ENCODE measurements around the gene SSBP4.

DNA sequence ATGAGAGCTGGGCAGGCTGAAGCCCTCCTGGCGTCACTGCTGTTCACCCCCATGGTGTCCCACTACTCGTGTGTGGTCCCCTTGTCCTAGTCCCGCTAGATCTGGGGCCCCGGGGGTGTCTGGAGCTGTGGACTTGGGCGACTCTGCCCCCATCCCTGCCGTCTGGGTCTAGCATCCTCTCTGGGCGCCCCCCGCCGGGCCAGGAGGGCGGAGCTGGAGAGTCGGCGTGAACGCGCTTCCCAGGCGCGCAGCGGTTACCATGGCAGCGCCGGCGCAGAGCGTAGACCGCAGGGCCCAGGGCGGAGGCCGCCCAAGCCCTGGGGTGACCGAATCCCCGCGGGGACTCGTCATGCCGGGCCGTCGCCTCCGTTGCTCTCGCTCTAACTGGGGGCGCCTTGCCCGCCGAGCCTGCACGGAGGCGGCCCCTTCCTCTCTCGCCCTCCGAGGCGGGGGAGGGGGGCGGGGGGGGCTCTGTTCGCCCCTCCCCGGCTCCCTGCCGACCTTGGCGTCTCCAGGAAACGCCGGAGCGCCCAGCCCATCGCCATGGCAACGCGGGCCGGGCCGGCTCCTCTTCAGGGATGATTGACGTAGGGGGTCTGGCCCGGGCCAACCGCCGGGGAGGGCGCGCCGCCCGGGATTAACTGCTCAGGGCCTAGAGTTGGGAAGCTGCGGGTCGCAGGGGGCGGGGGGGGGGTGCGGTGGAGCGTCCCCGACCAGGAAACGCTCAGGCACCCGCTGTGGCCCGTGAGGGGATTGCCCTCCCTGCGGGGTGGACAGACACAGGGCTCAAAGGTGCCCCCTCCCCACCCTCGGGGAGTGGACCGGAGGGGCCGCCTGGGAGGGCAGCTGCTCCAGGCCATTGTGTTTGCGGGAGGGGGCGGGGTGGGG lies 9.8 kb downstream of the SSBP4 start:
- TF ChIP-seq CTCF (IDR thresholded peaks at IDR 0.05): no peak
- no peak for TF ChIP-seq POLR2A (IDR thresholded peaks at IDR 0.05)

All from lower leg skin (tissue), 3 donors.